IMR-90 (cell line): ENCODE measurements around the gene SLC6A13. TPM values are rescaled to one million over a fixed set of nuclear protein-coding genes. Genes with fewer than 3 reads are reported as not detected.

Experiments
- ATAC-seq: fragments of 200-7000 bp; cut with Tn5 transposase; 2 replicates; pipeline ENCODE4 v1.9.1; 2020; ENCODE audit warnings: low read depth, mild to moderate bottlenecking, moderate library complexity
- BruUV-seq: library from RNA; stranded (reverse); fragments of 400-500 nt; replicated peaks from 2 replicates; lab custom pipeline; 2021; lab: Mats Ljungman, UMichigan
- CTCF ChIA-PET: fragments of 300-600 bp; formaldehyde crosslinking; extraction: SDS; loops from one replicate; lab custom pipeline; 2021; ENCODE audit warnings: antibody characterized with exemption; lab: Yijun Ruan, JAX
- POLR2A ChIA-PET: fragments of 300-600 bp; sonication (Branson Sonifier 250); formaldehyde crosslinking; loops from one replicate; lab custom pipeline; 2022; ENCODE audit warnings: antibody characterized with exemption; ENCODE audit not compliant: unreplicated experiment; lab: Charles Lee
- DNase-seq: peaks from one replicate; pipeline ENCODE4 v3.0.0; 2013
- H2AFZ ChIP-seq: replicated peaks from 2 replicates; pipeline ENCODE3; 2013; ENCODE audit warnings: low read length, mild to moderate bottlenecking; ENCODE audit not compliant: poor library complexity
- H2AK5ac ChIP-seq: 2 replicates; pipeline ENCODE4 v1.6.1; 2013; ENCODE audit warnings: low read depth, low read length, inconsistent platforms
- H2AK9ac ChIP-seq: replicated peaks from 2 replicates; pipeline ENCODE3; 2013; ENCODE audit warnings: mild to moderate bottlenecking, low read depth, low read length, moderate library complexity; ENCODE audit not compliant: poor library complexity
- H2BK120ac ChIP-seq: 2 replicates; pipeline ENCODE4 v1.6.1; 2013; ENCODE audit warnings: low read depth, low read length, inconsistent platforms
- H2BK15ac ChIP-seq: 3 replicates; pipeline ENCODE4 v1.6.1; 2013; ENCODE audit warnings: low read depth, low read length, inconsistent platforms
- H2BK20ac ChIP-seq: 2 replicates; pipeline ENCODE4 v1.6.1; 2013; ENCODE audit warnings: low read depth, mild to moderate bottlenecking, inconsistent platforms, low read length, moderate library complexity
- H2BK5ac ChIP-seq: 2 replicates; pipeline ENCODE4 v1.6.1; 2013; ENCODE audit warnings: mild to moderate bottlenecking, low read depth, low read length, inconsistent platforms; ENCODE audit not compliant: poor library complexity, severe bottlenecking
- H3K14ac ChIP-seq: replicated peaks from 2 replicates; pipeline ENCODE4 v1.6.1; 2013; ENCODE audit warnings: low read depth, low read length, inconsistent platforms
- H3K18ac ChIP-seq: 2 replicates; pipeline ENCODE4 v1.6.1; 2013; ENCODE audit warnings: low read depth, low read length, control low read depth
- H3K23ac ChIP-seq: 2 replicates; pipeline ENCODE4 v1.6.1; 2013; ENCODE audit warnings: low read depth, low read length, inconsistent platforms
- H3K27ac ChIP-seq: 2 replicates; pipeline ENCODE4 v1.5.1; 2013; ENCODE audit warnings: mild to moderate bottlenecking, control low read depth, low read length; ENCODE audit not compliant: insufficient read depth
- H3K27me3 ChIP-seq: 2 replicates; pipeline ENCODE4 v1.6.1; 2013; ENCODE audit warnings: low read length; ENCODE audit not compliant: control insufficient read depth, insufficient read depth
- H3K36me3 ChIP-seq: 2 replicates; pipeline ENCODE4 v1.6.1; 2013; ENCODE audit warnings: low read length, mixed read lengths; ENCODE audit not compliant: control insufficient read depth, insufficient read depth
- H3K4ac ChIP-seq: 2 replicates; pipeline ENCODE4 v1.6.1; 2013; ENCODE audit warnings: low read depth, low read length, inconsistent platforms
- H3K4me1 ChIP-seq: 2 replicates; pipeline ENCODE4 v1.6.1; 2013; ENCODE audit warnings: low read length, mixed read lengths; ENCODE audit not compliant: control insufficient read depth, insufficient read depth
- H3K4me2 ChIP-seq: 2 replicates; pipeline ENCODE4 v1.6.1; 2013; ENCODE audit warnings: low read depth, mild to moderate bottlenecking, control low read depth, low read length, moderate library complexity
- H3K4me3 ChIP-seq: 2 replicates; pipeline ENCODE4 v1.5.1; 2013; ENCODE audit warnings: low read depth, mild to moderate bottlenecking, control low read depth, low read length, moderate library complexity; ENCODE audit not compliant: insufficient read depth
- H3K56ac ChIP-seq: 2 replicates; pipeline ENCODE4 v1.6.1; 2013; ENCODE audit warnings: low read length, inconsistent platforms; ENCODE audit not compliant: insufficient read depth; ENCODE audit errors: extremely low read depth
- H3K79me1 ChIP-seq, 2 experiments: 2 replicates each; pipeline ENCODE4 v1.6.1; 2013; ENCODE audit warnings: low read length in 2 of 2, inconsistent platforms in 1 of 2, low read depth in 1 of 2
- H3K9ac ChIP-seq: 2 replicates; pipeline ENCODE4 v1.6.1; 2013; ENCODE audit warnings: low read depth, low read length, control low read depth
- H3K9me1 ChIP-seq: 2 replicates; pipeline ENCODE4 v1.6.1; 2013; ENCODE audit warnings: low read length, inconsistent platforms; ENCODE audit not compliant: insufficient read depth
- H3K9me3 ChIP-seq: 2 replicates; pipeline ENCODE4 v1.6.1; 2013; ENCODE audit warnings: low read length; ENCODE audit not compliant: control insufficient read depth, insufficient read depth
- H4K20me1 ChIP-seq: 2 replicates; pipeline ENCODE4 v1.6.1; 2013; ENCODE audit warnings: low read length, inconsistent platforms; ENCODE audit not compliant: insufficient read depth
- H4K5ac ChIP-seq: 2 replicates; pipeline ENCODE4 v1.6.1; 2013; ENCODE audit warnings: mild to moderate bottlenecking, low read depth, low read length, control low read depth
- H4K8ac ChIP-seq, 2 experiments: 2 replicates each; pipeline ENCODE4 v1.6.1; 2013; ENCODE audit warnings: low read depth in 2 of 2, low read length in 2 of 2, control low read depth in 1 of 2, inconsistent platforms in 1 of 2
- H4K91ac ChIP-seq: 2 replicates; pipeline ENCODE4 v1.6.1; 2013; ENCODE audit warnings: low read depth, low read length, inconsistent platforms; ENCODE audit not compliant: insufficient read depth
- BHLHE40 ChIP-seq: fragments of 150-350 bp; IDR thresholded peaks from 2 replicates; pipeline ENCODE4 v1.6.1; 2016; ENCODE audit warnings: mild to moderate bottlenecking, low read depth, low read length
- CEBPB ChIP-seq: IDR thresholded peaks from 2 replicates; pipeline ENCODE4 v1.6.1; 2012; ENCODE audit warnings: low read depth, low read length, improper control_type of control experiment
- CHD1 ChIP-seq: IDR thresholded peaks from 2 replicates; pipeline ENCODE4 v1.6.1; 2012; ENCODE audit warnings: low read depth, low read length, improper control_type of control experiment
- FOS ChIP-seq: fragments of 150-350 bp; IDR thresholded peaks from 2 replicates; pipeline ENCODE4 v1.6.1; 2016; ENCODE audit warnings: low read depth, low read length
- MAFK ChIP-seq: IDR thresholded peaks from 2 replicates; pipeline ENCODE4 v1.6.1; 2012; ENCODE audit warnings: low read depth, low read length, improper control_type of control experiment
- MAZ ChIP-seq: IDR thresholded peaks from 2 replicates; pipeline ENCODE4 v1.6.1; 2012; ENCODE audit warnings: low read depth, mild to moderate bottlenecking, low read length, improper control_type of control experiment, moderate library complexity, borderline replicate concordance
- MXI1 ChIP-seq: IDR thresholded peaks from 2 replicates; pipeline ENCODE4 v1.6.1; 2012; ENCODE audit warnings: low read depth, mild to moderate bottlenecking, low read length, moderate library complexity, borderline replicate concordance
- NFE2L2 ChIP-seq: fragments of 150-350 bp; IDR thresholded peaks from 2 replicates; pipeline ENCODE4 v1.6.1; 2016; ENCODE audit warnings: low read depth, mild to moderate bottlenecking, low read length
- POLR2A ChIP-seq: IDR thresholded peaks from 2 replicates; pipeline ENCODE4 v1.6.1; 2012; ENCODE audit warnings: mild to moderate bottlenecking, low read depth, low read length
- RAD21 ChIP-seq: IDR thresholded peaks from 2 replicates; pipeline ENCODE4 v1.6.1; 2012; ENCODE audit warnings: low read length, improper control_type of control experiment
- RCOR1 ChIP-seq: IDR thresholded peaks from 2 replicates; pipeline ENCODE4 v1.6.1; 2012; ENCODE audit warnings: mild to moderate bottlenecking, low read length, improper control_type of control experiment; ENCODE audit not compliant: insufficient replicate concordance
- RFX5 ChIP-seq: IDR thresholded peaks from 2 replicates; pipeline ENCODE4 v1.8.0; 2012; ENCODE audit warnings: low read depth, mild to moderate bottlenecking, low read length, moderate library complexity
- SMC3 ChIP-seq: fragments of 150-350 bp; IDR thresholded peaks from 2 replicates; pipeline ENCODE4 v1.6.1; 2016; ENCODE audit warnings: low read depth, mild to moderate bottlenecking, antibody characterized with exemption, low read length, moderate library complexity
- WGBS, 2 experiments: methylation state at CpG; one replicate each; pipeline versions ENCODE4 v1.1.5 to v1.1.7; 2013; ENCODE audit warnings: missing lambda C conversion rate in 2 of 2; ENCODE audit not compliant: insufficient read length in 1 of 2; ENCODE audit errors: extremely low coverage in 2 of 2; 5-methylcytosine and 5-hydroxymethylcytosine counted together
- dilution Hi-C: fragments of 300-500 bp; cut with HindIII; formaldehyde crosslinking; loops from one replicate; pipeline ENCODE4 v1.14.3; 2018; ENCODE audit warnings: low sequenced_read_pairs; ENCODE audit not compliant: unreplicated experiment
- in situ Hi-C: fragments of 300-500 bp; cut with MboI; formaldehyde crosslinking; loops from 3 replicates; pipeline ENCODE4 v1.14.3; 2019; ENCODE audit warnings: low sequenced_read_pairs, inconsistent platforms, mixed read lengths
- intact Hi-C: fragments of 100-400 bp; cut with micrococcal nuclease; formaldehyde crosslinking; loops from 2 replicates; pipeline ENCODE4 v1.10.0; 2022
- polyA plus RNA-seq, 3 experiments: library from polyadenylated mRNA; depleted of rRNA; stranded (reverse); fragments of >200 nt; gene quantifications; 2 replicates each; pipeline ENCODE4 v1.2.3, GENCODE V29; 2012; ENCODE audit warnings: low replicate concordance in 1 of 3
- total RNA-seq: library from RNA; depleted of rRNA; stranded (reverse); fragments of >200 nt; gene quantifications from 2 replicates; pipeline ENCODE4 v1.2.3, GENCODE V29; 2012
- TF ChIP-seq, protein P1 (sequence below): conservative IDR thresholded peaks from 2 replicates; pipeline ENCODE4 v1.5.1; 2012; ENCODE audit warnings: mild to moderate bottlenecking, low read depth, low read length, improper control_type of control experiment
- TF ChIP-seq, protein P2 (sequence below): fragments of 150-350 bp; IDR thresholded peaks from 2 replicates; pipeline ENCODE4 v1.6.1; 2016; ENCODE audit warnings: low read depth, mild to moderate bottlenecking, low read length, moderate library complexity, borderline replicate concordance
- TF ChIP-seq, protein P3 (sequence below): fragments of 150-350 bp; IDR thresholded peaks from 2 replicates; pipeline ENCODE4 v1.6.1; 2017; ENCODE audit warnings: mild to moderate bottlenecking, antibody characterized with exemption, low read length, low read depth

The SLC6A13 gene
- total and polyA plus RNA-seq, 2 of the 4 experiments (the other 2 are of a cell fraction) = under 0.01 to 0.10 TPM

DNA sequence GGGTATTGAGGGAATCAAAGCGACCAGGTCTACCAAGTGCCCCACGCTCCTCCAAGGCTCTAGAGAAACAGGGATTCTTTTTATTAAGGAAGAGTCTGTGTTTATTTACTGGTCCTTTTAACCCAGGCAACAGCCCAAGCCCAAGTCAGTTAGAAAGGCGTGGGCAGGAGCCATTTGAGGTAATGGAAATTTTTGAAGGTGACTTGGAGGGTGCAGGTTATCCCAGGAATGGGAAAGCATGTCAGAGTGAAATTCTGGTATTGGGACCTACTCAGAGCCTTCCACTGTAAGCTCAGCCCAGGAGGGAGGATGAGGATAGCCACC, 51.5 kb downstream of the SLC6A13 start:
- no peak overlapping the region for H2BK120ac ChIP-seq
- no peak overlapping the region for H3K56ac ChIP-seq
- no peak overlapping the region for H2AK5ac ChIP-seq
- H2AFZ ChIP-seq = no peak overlapping the region
- in situ Hi-C loops = no loop called here
- no peak overlapping the region for H4K8ac ChIP-seq
- DNase-seq (no peak), ATAC-seq (no peak)
- H3K4ac ChIP-seq = no peak overlapping the region
- no peak overlapping the region for H4K5ac ChIP-seq
- dilution Hi-C loops = no loop called here
- H3K9me3 ChIP-seq = no peaks in the 10 kb centered on the region
- peaks cover 79% of the 10 kb centered on the region for H3K27me3 ChIP-seq
- H2BK5ac ChIP-seq = no peak overlapping the region
- no peak overlapping the region for H3K4me2 ChIP-seq
- no peak overlapping the region for H4K91ac ChIP-seq
- no peak overlapping the region for H2AK9ac ChIP-seq
- H3K18ac ChIP-seq = no peak overlapping the region
- POLR2A ChIA-PET = no interaction called here
- H3K79me1 ChIP-seq = no peaks in the 10 kb centered on the region
- no CpG with 5 or more reads among the region's 3 CpGs for WGBS, 2 experiments
- no peaks in the 10 kb centered on the region for H3K36me3 ChIP-seq
- no peaks in the 10 kb centered on the region; the same call in 1 of the 2 replicates for H4K20me1 ChIP-seq
- no peak overlapping the region for H3K14ac ChIP-seq
- CTCF ChIA-PET = no interaction called here
- peaks cover 2% of the 10 kb centered on the region; the same call in 1 of the 2 replicates for H3K4me1 ChIP-seq
- H3K9me1 ChIP-seq = no peaks in the 10 kb centered on the region; the same call in 1 of the 2 replicates
- no peak overlapping the region for H3K4me3 ChIP-seq
- intact Hi-C loops = no loop called here
- no peak for TF ChIP-seq MAZ
- TF ChIP-seq, protein P1, sequence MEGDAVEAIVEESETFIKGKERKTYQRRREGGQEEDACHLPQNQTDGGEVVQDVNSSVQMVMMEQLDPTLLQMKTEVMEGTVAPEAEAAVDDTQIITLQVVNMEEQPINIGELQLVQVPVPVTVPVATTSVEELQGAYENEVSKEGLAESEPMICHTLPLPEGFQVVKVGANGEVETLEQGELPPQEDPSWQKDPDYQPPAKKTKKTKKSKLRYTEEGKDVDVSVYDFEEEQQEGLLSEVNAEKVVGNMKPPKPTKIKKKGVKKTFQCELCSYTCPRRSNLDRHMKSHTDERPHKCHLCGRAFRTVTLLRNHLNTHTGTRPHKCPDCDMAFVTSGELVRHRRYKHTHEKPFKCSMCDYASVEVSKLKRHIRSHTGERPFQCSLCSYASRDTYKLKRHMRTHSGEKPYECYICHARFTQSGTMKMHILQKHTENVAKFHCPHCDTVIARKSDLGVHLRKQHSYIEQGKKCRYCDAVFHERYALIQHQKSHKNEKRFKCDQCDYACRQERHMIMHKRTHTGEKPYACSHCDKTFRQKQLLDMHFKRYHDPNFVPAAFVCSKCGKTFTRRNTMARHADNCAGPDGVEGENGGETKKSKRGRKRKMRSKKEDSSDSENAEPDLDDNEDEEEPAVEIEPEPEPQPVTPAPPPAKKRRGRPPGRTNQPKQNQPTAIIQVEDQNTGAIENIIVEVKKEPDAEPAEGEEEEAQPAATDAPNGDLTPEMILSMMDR = no peak
- TF ChIP-seq CEBPB = no peak
- TF ChIP-seq SMC3 = no peak
- TF ChIP-seq RAD21 = no peak
- TF ChIP-seq, protein P2, sequence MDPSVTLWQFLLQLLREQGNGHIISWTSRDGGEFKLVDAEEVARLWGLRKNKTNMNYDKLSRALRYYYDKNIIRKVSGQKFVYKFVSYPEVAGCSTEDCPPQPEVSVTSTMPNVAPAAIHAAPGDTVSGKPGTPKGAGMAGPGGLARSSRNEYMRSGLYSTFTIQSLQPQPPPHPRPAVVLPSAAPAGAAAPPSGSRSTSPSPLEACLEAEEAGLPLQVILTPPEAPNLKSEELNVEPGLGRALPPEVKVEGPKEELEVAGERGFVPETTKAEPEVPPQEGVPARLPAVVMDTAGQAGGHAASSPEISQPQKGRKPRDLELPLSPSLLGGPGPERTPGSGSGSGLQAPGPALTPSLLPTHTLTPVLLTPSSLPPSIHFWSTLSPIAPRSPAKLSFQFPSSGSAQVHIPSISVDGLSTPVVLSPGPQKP = no peak
- no peak for TF ChIP-seq FOS
- no peak for TF ChIP-seq POLR2A
- TF ChIP-seq BHLHE40 = no peak
- no peak for TF ChIP-seq MXI1
- TF ChIP-seq, protein P3, sequence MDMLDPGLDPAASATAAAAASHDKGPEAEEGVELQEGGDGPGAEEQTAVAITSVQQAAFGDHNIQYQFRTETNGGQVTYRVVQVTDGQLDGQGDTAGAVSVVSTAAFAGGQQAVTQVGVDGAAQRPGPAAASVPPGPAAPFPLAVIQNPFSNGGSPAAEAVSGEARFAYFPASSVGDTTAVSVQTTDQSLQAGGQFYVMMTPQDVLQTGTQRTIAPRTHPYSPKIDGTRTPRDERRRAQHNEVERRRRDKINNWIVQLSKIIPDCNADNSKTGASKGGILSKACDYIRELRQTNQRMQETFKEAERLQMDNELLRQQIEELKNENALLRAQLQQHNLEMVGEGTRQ = no peak
- TF ChIP-seq MAFK = no peak
- no peak for TF ChIP-seq CHD1
- no peak for TF ChIP-seq NFE2L2
- TF ChIP-seq RFX5 = no peak
- no peak for TF ChIP-seq RCOR1
- H2BK15ac ChIP-seq = no peak overlapping the region
- no peak overlapping the region for H2BK20ac ChIP-seq
- H3K23ac ChIP-seq = no peak overlapping the region
- no peak overlapping the region for H3K27ac ChIP-seq
- BruUV-seq = no TSS peak
- H3K9ac ChIP-seq = no peak overlapping the region
